Heart left ventricle (tissue), 16 donors: ENCODE data around the gene UNC93A. TPM values are rescaled to one million over a fixed set of nuclear protein-coding genes. Genes with fewer than 3 reads are reported as not detected.

ENCODE experiments used
- ATAC-seq, 4 donors: fragments of 200-7000 bp; cut with Tn5 transposase; one replicate each; pipeline ENCODE4 v1.9.1; 2020 to 2022; ENCODE audit warnings: moderate library complexity in 4 of 4, mild to moderate bottlenecking in 3 of 4, moderate number of reproducible peaks in 1 of 4
- DNase-seq, 5 donors: peaks; one replicate each; pipeline ENCODE4 v3.0.0-alpha.2; 2020
- H3K27ac ChIP-seq, 12 donors: fragments of 200-600 bp; sonication (generic) in 4 of 12; one replicate each; pipeline versions ENCODE4 v1.5.0 to v1.8.0; 2016 to 2022; ENCODE audit warnings: mild to moderate bottlenecking in 2 of 12
- H3K27me3 ChIP-seq, 9 donors: fragments of 200-600 bp; sonication (generic) in 2 of 9; one replicate each; pipeline versions ENCODE4 v1.5.1 to v1.8.0; 2016 to 2022; ENCODE audit warnings: mild to moderate bottlenecking in 3 of 9
- H3K36me3 ChIP-seq, 9 donors: fragments of 200-600 bp; sonication (generic) in 2 of 9; one replicate each; pipeline versions ENCODE4 v1.5.0 to v1.8.0; 2018 to 2022; ENCODE audit warnings: mild to moderate bottlenecking in 2 of 9
- H3K4me1 ChIP-seq, 12 donors: fragments of 200-600 bp; sonication (generic) in 4 of 12; one replicate each; pipeline versions ENCODE4 v1.5.0 to v1.8.0; 2016 to 2022; ENCODE audit warnings: mild to moderate bottlenecking in 3 of 12
- H3K4me3 ChIP-seq, 12 donors: fragments of 200-600 bp; sonication (generic) in 4 of 12; one replicate each; pipeline versions ENCODE4 v1.5.0 to v1.8.0; 2017 to 2022; ENCODE audit warnings: mild to moderate bottlenecking in 9 of 12, moderate library complexity in 4 of 12
- H3K9me3 ChIP-seq, 12 donors: fragments of 200-600 bp; sonication (generic) in 4 of 12; one replicate each; pipeline versions ENCODE4 v1.5.0 to v1.8.0; 2016 to 2022; ENCODE audit warnings: mild to moderate bottlenecking in 1 of 12
- CTCF ChIP-seq, 12 donors: fragments of 200-600 bp; sonication (generic) in 4 of 12; IDR thresholded peaks; one replicate each; pipeline versions ENCODE4 v1.5.0 to v1.8.0; 2018 to 2022; ENCODE audit warnings: antibody characterized with exemption in 12 of 12, mild to moderate bottlenecking in 5 of 12
- POLR2A ChIP-seq, 2 donors: fragments of 450-650 bp; IDR thresholded peaks; one replicate each; pipeline ENCODE4 v1.6.1; 2017; ENCODE audit warnings: antibody characterized with exemption in 2 of 2, mild to moderate bottlenecking in 2 of 2, moderate library complexity in 2 of 2
- WGBS, 4 donors: extraction: QIAGEN DNeasy Blood & Tissue Kit in 2 of 4; methylation state at CpG; one replicate each; pipeline versions ENCODE4 v1.1.5 to v1.1.7; 2013 to 2018; 5-methylcytosine and 5-hydroxymethylcytosine counted together
- intact Hi-C, 10 donors: fragments of 100-400 bp; cut with DNase I; formaldehyde crosslinking; loops; one replicate each; pipeline versions ENCODE4 v1.11.1 to v1.14.2; 2022
- polyA plus RNA-seq, 2 donors: library from polyadenylated mRNA; stranded (reverse); fragments of 200-250 nt; gene quantifications; one replicate each; pipeline ENCODE4 v1.2.3, GENCODE V29; 2013
- total RNA-seq, 9 donors: library from RNA; depleted of rRNA in 2 of 9; stranded (reverse); fragments of >200 nt in 2 of 9; fragmentation: NEBNext Ultra II Directional in 3 of 9; extraction: Animal tissue kit (Norgen Biotek cat#: 25700) in 3 of 9; gene quantifications; one replicate each; pipeline versions ENCODE4 v1.1.0 to v1.2.4, GENCODE V29; 2016 to 2023
- donor health status: ischemic (EF 13 %, LVEDD 7.1; RV severe dilation, severe dysfunction).
- donor health status: healthy with polysubstance abuse.
- donor health status: DM: no; HTN: yes; CAD: no.
- donor health status: DM: no; HTN: no; CAD: no.
- donor health status: ischemic (EF 25% LVEDD 6.9; RV normal size, moderate dysfunction).
- donor health status: ischemic (EF 25% LVEDD 5.7; RV mildly dilated, moderate dysfunction).
- donor health status: healthy.
- donor health status: DM: yes; HTN: yes; CAD: no.
- donor health status: ischemic (EF 35%, LVEDD 5.7; RV mildly dilated, moderate dysfunction).
- donor health status: nonischemic (EF 11% LVEDD 7.7; RV severe dilation, severe dysfunction).
- donor health status: DM: yes; HTN: yes; CAD: no.
- donor health status: PGD.
- donor health status: ischemic (EF 29% LVEDD 5.4; RV normal size, mild dysfunction).
- donor health status: nonischemic (EF 23%, LVEDD 6.1; RV moderate dilation, normal function).

The UNC93A gene
- total and polyA plus RNA-seq, 11 donors, result not detected

GRCh38 chr6:167293088-167293589, 2.0 kb downstream of the UNC93A start:
- Histone ChIP-seq H3K27me3 (no peaks in the 10 kb centered on the region), H3K27ac (no peak overlapping the region), H3K36me3 (no peaks in the 10 kb centered on the region), H3K4me1 (no peaks in the 10 kb centered on the region), H3K9me3 (peaks cover 0 to 7% (median 0%) of the 10 kb centered on the region in 12 donors), H3K4me3 (no peak overlapping the region)
- DNase-seq, result no peak
- no peak for ATAC-seq
- intact Hi-C loops, result loop anchor here in 2 of 10 donors (10.0 kb wide), 2 partner anchors 98 to 518 kb away; no protein-coding TSS in a partner anchor
- WGBS, 4 donors, result 44 to 73% (median 67%) methylated on average over 7 to 10 of the region's 10 CpGs
- TF ChIP-seq POLR2A (IDR thresholded peaks at IDR 0.05), result no peak
- TF ChIP-seq CTCF (IDR thresholded peaks at IDR 0.05), result no peak

GRCh38 chr6:167293590-167294091, 2.5 kb downstream of the UNC93A start:
- Histone ChIP-seq H3K36me3 (no peaks in the 10 kb centered on the region), H3K9me3 (peaks cover 0 to 7% (median 0%) of the 10 kb centered on the region in 12 donors), H3K27me3 (no peaks in the 10 kb centered on the region), H3K27ac (no peak overlapping the region), H3K4me3 (no peak overlapping the region), H3K4me1 (no peaks in the 10 kb centered on the region)
- ATAC-seq, result no peak
- TF ChIP-seq CTCF (IDR thresholded peaks at IDR 0.05) (no peak), POLR2A (IDR thresholded peaks at IDR 0.05) (no peak)
- 90 to 96% (median 93%) methylated on average over 13 of the region's 13 CpGs for WGBS, 4 donors
- no peak for DNase-seq
- intact Hi-C loops, result loop anchor here in 2 of 10 donors (10.0 kb wide), 2 partner anchors 99 to 519 kb away; no protein-coding TSS in a partner anchor

- intact Hi-C loops, result loop anchor here in 2 of 10 donors (10.0 kb wide), 2 partner anchors 99 to 519 kb away; no protein-coding TSS in a partner anchor
- TF ChIP-seq CTCF (IDR thresholded peaks at IDR 0.05) (no peak), POLR2A (IDR thresholded peaks at IDR 0.05) (no peak)
- no peaks in the 10 kb centered on the region for H3K36me3 ChIP-seq
- peaks cover 0 to 7% (median 0%) of the 10 kb centered on the region in 12 donors for H3K9me3 ChIP-seq
- H3K27ac ChIP-seq, result no peak overlapping the region
- peaks cover 0 to 2% (median 0%) of the 10 kb centered on the region in 9 donors for H3K27me3 ChIP-seq
- H3K4me3 ChIP-seq, result no peak overlapping the region
- WGBS, 4 donors, result 87 to 94% (median 92%) methylated on average over 12 of the region's 12 CpGs
- peak in 1 of 4 donors; percentile 34 for ATAC-seq
- no peak for DNase-seq
- no peaks in the 10 kb centered on the region for H3K4me1 ChIP-seq
Observed at GRCh38 chr6:167294241-167294640, 3.1 kb downstream of the UNC93A start.

GRCh38 chr6:167294651-167295494, 3.8 kb downstream of the UNC93A start:
- H3K9me3 ChIP-seq, result peaks cover 0 to 7% (median 0%) of the 10 kb centered on the region in 12 donors
- H3K4me3 ChIP-seq, result no peak overlapping the region
- H3K4me1 ChIP-seq, result no peaks in the 10 kb centered on the region
- 88 to 93% (median 91%) methylated on average over 38 of the region's 38 CpGs for WGBS, 4 donors
- no peaks in the 10 kb centered on the region for H3K36me3 ChIP-seq
- no peak overlapping the region for H3K27ac ChIP-seq
- no peak for TF ChIP-seq CTCF (IDR thresholded peaks at IDR 0.05)
- TF ChIP-seq POLR2A (IDR thresholded peaks at IDR 0.05), result no peak
- DNase-seq (no peak), ATAC-seq (no peak)
- intact Hi-C loops, result loop anchor here in 2 of 10 donors (10.0 kb wide), 2 partner anchors 100 to 520 kb away; no protein-coding TSS in a partner anchor
- peaks cover 0 to 8% (median 0%) of the 10 kb centered on the region in 9 donors for H3K27me3 ChIP-seq
